Lung (tissue), 12 donors: ENCODE results near the gene TTC7B. TPM values are rescaled to one million over a fixed set of nuclear protein-coding genes. Genes with fewer than 3 reads are reported as not detected.

Source experiments
- ATAC-seq: fragments of 200-7000 bp; cut with Tn5 transposase; one replicate; pipeline ENCODE4 v1.9.1; 2020; ENCODE audit warnings: moderate number of reproducible peaks; ENCODE audit not compliant: insufficient read depth, low FRiP score
- DNase-seq, 3 donors: peaks; one replicate each; pipeline ENCODE4 v3.0.0-alpha.2; 2013 to 2017
- H3K27ac ChIP-seq, 2 donors: one replicate each; pipeline ENCODE4 v1.5.1; 2013; ENCODE audit warnings: mild to moderate bottlenecking in 2 of 2, moderate library complexity in 2 of 2, control low read depth in 1 of 2, inconsistent platforms in 1 of 2, low read depth in 1 of 2, low read length in 1 of 2
- H3K27me3 ChIP-seq, 3 donors: one replicate each; pipeline ENCODE4 v1.5.1; 2013; ENCODE audit warnings: low read length in 2 of 3; ENCODE audit not compliant: control insufficient read depth in 3 of 3, insufficient read depth in 3 of 3
- H3K36me3 ChIP-seq, 4 donors: one replicate each; pipeline ENCODE4 v1.5.1; 2013; ENCODE audit warnings: low read length in 4 of 4, mild to moderate bottlenecking in 1 of 4, moderate library complexity in 1 of 4; ENCODE audit not compliant: control insufficient read depth in 4 of 4, insufficient read depth in 4 of 4
- H3K4me1 ChIP-seq, 5 donors: one replicate each; pipeline ENCODE4 v1.5.1; 2013; ENCODE audit warnings: low read length in 5 of 5, mild to moderate bottlenecking in 2 of 5, moderate library complexity in 1 of 5; ENCODE audit not compliant: control insufficient read depth in 5 of 5, insufficient read depth in 5 of 5
- H3K4me3 ChIP-seq: one replicate; pipeline ENCODE4 v1.5.1; 2013; ENCODE audit warnings: mild to moderate bottlenecking, control low read depth, moderate library complexity
- H3K9ac ChIP-seq, 2 donors: one replicate each; pipeline ENCODE4 v1.5.1; 2013; ENCODE audit warnings: low read length in 2 of 2, control low read depth in 1 of 2; ENCODE audit not compliant: insufficient read depth in 1 of 2
- H3K9me3 ChIP-seq, 4 donors: one replicate each; pipeline ENCODE4 v1.5.1; 2013; ENCODE audit warnings: low read length in 3 of 4, mild to moderate bottlenecking in 1 of 4, moderate library complexity in 1 of 4; ENCODE audit not compliant: control insufficient read depth in 4 of 4, insufficient read depth in 3 of 4
- CTCF ChIP-seq: IDR thresholded peaks from 2 replicates; pipeline ENCODE4 v1.5.1; 2012; ENCODE audit warnings: mild to moderate bottlenecking; ENCODE audit errors: control extremely low read depth, extremely low read depth
- WGBS, 2 donors: extraction: QIAGEN DNeasy Blood & Tissue Kit; methylation state at CpG; one replicate each; pipeline ENCODE4 v1.1.7; 2013; 5-methylcytosine and 5-hydroxymethylcytosine counted together
- polyA plus RNA-seq, 2 donors: library from polyadenylated mRNA; stranded (reverse); fragments of 200-250 nt; gene quantifications; one replicate each; pipeline ENCODE4 v1.2.1, GENCODE V29; 2013
- total RNA-seq, 2 donors: library from RNA; depleted of rRNA in 1 of 2; stranded (reverse); fragments of >200 nt in 1 of 2; gene quantifications; one replicate each; pipeline ENCODE4 v1.2.1, GENCODE V29; 2014 to 2021
- donor health status: control.
- donor health status: control.
- donor health status: Bipolar disorder and iron deficiency.
- donor health status: healthy.
- donor health status: DM: yes; HTN: yes; CAD: no.

TTC7B gene
- total and polyA plus RNA-seq, 4 donors = 11.0 to 39.6 (median 23.0) TPM

- Histone ChIP-seq H3K9me3 (no peaks in the 10 kb centered on the region), H3K27me3 (no peaks in the 10 kb centered on the region), H3K4me3 (no peak overlapping the region), H3K36me3 (peaks cover 0 to 8% (median 4%) of the 10 kb centered on the region in 4 donors), H3K27ac (no peak overlapping the region), H3K4me1 (peaks cover 0 to 43% (median 13%) of the 10 kb centered on the region in 5 donors), H3K9ac (no peak overlapping the region)
- 93 to 94% methylated on average over 12 of the region's 12 CpGs for WGBS, 2 donors
- ATAC-seq = no peak
- DNase-seq = no peak
- TF ChIP-seq CTCF = no peak
Measured at GRCh38 chr14:90656973-90657372, 159.3 kb downstream of the TTC7B start.

GRCh38 chr14:90655829-90656228 lies 160.4 kb downstream of the TTC7B start:
- Histone ChIP-seq H3K27me3 (no peaks in the 10 kb centered on the region), H3K36me3 (peaks cover 0 to 8% (median 4%) of the 10 kb centered on the region in 4 donors), H3K9ac (no peak overlapping the region), H3K27ac (no peak overlapping the region), H3K9me3 (no peaks in the 10 kb centered on the region), H3K4me1 (peaks cover 0 to 45% (median 15%) of the 10 kb centered on the region in 5 donors), H3K4me3 (no peak overlapping the region)
- WGBS, 2 donors = 95% methylated on average over 4 of the region's 4 CpGs
- DNase-seq (no peak), ATAC-seq (no peak)
- TF ChIP-seq CTCF = no peak

GRCh38 chr14:90654831-90655276 lies 161.4 kb downstream of the TTC7B start:
- ATAC-seq = no peak
- WGBS, 2 donors = 73 to 87% methylated on average over 8 of the region's 8 CpGs
- H3K9ac ChIP-seq = no peak overlapping the region

More at GRCh38 chr14:90654831-90655276, 161.4 kb downstream of the TTC7B start:
- H3K4me1 ChIP-seq = peaks cover 0 to 51% (median 24%) of the 10 kb centered on the region in 5 donors
- no peak overlapping the region for H3K27ac ChIP-seq
- TF ChIP-seq CTCF = no peak
- no peak for DNase-seq
- H3K9me3 ChIP-seq = no peaks in the 10 kb centered on the region
- peaks cover 0 to 8% (median 4%) of the 10 kb centered on the region in 4 donors for H3K36me3 ChIP-seq
- no peaks in the 10 kb centered on the region for H3K27me3 ChIP-seq
- no peak overlapping the region for H3K4me3 ChIP-seq
